ENCODE data around the gene CEP192. TPM values are rescaled to one million over a fixed set of nuclear protein-coding genes. Genes with fewer than 3 reads are reported as not detected.
"Not testable (repeated sequence)": the region's sequence is repeated elsewhere in the genome, so short reads cannot be mapped to it uniquely, and the experiment has no call there.

The CEP192 gene
- total and polyA plus RNA-seq, 2 of the 4 experiments (the other 2 are of a cell fraction): 17.2 to 29.0 TPM

DNA sequence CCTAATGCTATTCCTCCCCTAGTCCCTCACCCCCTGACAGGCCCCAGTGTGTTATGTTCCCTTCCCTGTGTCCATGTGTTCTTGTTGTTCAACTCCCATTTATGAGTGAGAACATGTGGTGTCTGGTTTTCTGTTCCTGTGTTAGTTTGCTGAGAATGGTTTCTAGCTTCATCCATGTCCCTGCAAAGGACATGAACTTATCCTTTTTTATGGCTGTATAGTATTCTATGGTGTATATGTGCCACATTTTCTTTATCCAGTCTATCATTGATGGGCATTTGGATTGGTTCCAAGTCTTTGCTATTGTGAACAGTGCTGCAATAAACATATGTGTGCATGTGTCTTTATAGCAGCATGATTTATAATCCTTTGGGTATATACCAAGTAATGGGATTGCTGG lies 86.9 kb downstream of the CEP192 start:
- H3K4me3 ChIP-seq (ENCODE audit: insufficient read depth, low read depth, low read length); H4K8ac ChIP-seq (ENCODE audit: low read depth in 2 of 2, low read length in 2 of 2); CTCF ChIA-PET; H2BK15ac ChIP-seq (ENCODE audit: low read depth, low read length); H3K9me3 ChIP-seq (ENCODE audit: control insufficient read depth, insufficient read depth, low read length); H2BK20ac ChIP-seq (ENCODE audit: low read depth, low read length); H3K9me1 ChIP-seq (ENCODE audit: insufficient read depth, low read length); H2AK9ac ChIP-seq (replicated peaks; ENCODE audit: low read depth, low read length, poor library complexity); intact Hi-C loops (cut with micrococcal nuclease); H2AFZ ChIP-seq (replicated peaks; ENCODE audit: low read length, poor library complexity); ATAC-seq (ENCODE audit: low read depth); BruUV-seq (replicated peaks); H2BK5ac ChIP-seq (ENCODE audit: low read depth, low read length, poor library complexity, severe bottlenecking); H3K4me1 ChIP-seq (ENCODE audit: control insufficient read depth, insufficient read depth, low read length); H4K5ac ChIP-seq (ENCODE audit: low read depth, low read length); H3K14ac ChIP-seq (replicated peaks; ENCODE audit: low read depth, low read length); H4K91ac ChIP-seq (ENCODE audit: insufficient read depth, low read depth, low read length); DNase-seq; H3K4me2 ChIP-seq (ENCODE audit: low read depth, low read length); dilution Hi-C loops (cut with HindIII; ENCODE audit: low sequenced_read_pairs, unreplicated experiment); H3K23ac ChIP-seq (ENCODE audit: low read depth, low read length); in situ Hi-C loops (cut with MboI; ENCODE audit: low sequenced_read_pairs); H2BK120ac ChIP-seq (ENCODE audit: low read depth, low read length); H3K27me3 ChIP-seq (ENCODE audit: control insufficient read depth, insufficient read depth, low read length); H3K9ac ChIP-seq (ENCODE audit: low read depth, low read length); H3K56ac ChIP-seq (ENCODE audit: extremely low read depth, insufficient read depth, low read length); H3K79me1 ChIP-seq (ENCODE audit: low read depth in 1 of 2, low read length in 2 of 2); H2AK5ac ChIP-seq (ENCODE audit: low read depth, low read length); H3K4ac ChIP-seq (ENCODE audit: low read depth, low read length); H4K20me1 ChIP-seq (ENCODE audit: insufficient read depth, low read length); H3K27ac ChIP-seq (ENCODE audit: insufficient read depth, low read length); POLR2A ChIA-PET (ENCODE audit: unreplicated experiment); H3K18ac ChIP-seq (ENCODE audit: low read depth, low read length): not testable (repeated sequence)
- peaks cover 21% of the 10 kb centered on the region for H3K36me3 ChIP-seq (ENCODE audit: control insufficient read depth, insufficient read depth, low read length)

All from IMR-90 (cell line).